C1 segment of cervical spinal cord (tissue), 14 donors: Measurements from ENCODE around the gene CCSER1.
"Not testable (repeated sequence)": the region's sequence is repeated elsewhere in the genome, so short reads cannot be mapped to it uniquely, and the experiment has no call there.

Experiments used
- DNase-seq, 14 donors: peaks; one replicate each; lab custom pipeline; 2025; lab: John Stamatoyannopoulos, UW

The CCSER1 gene

GRCh38 chr4:91268481-91268880 lies 1141.3 kb downstream of the CCSER1 start:
- DNase-seq, result not testable (repeated sequence)

GRCh38 chr4:91268913-91269312 lies 1141.7 kb downstream of the CCSER1 start:
- no peak for DNase-seq

GRCh38 chr4:91279899-91280298 lies 1152.7 kb downstream of the CCSER1 start:
- no peak for DNase-seq

DNA sequence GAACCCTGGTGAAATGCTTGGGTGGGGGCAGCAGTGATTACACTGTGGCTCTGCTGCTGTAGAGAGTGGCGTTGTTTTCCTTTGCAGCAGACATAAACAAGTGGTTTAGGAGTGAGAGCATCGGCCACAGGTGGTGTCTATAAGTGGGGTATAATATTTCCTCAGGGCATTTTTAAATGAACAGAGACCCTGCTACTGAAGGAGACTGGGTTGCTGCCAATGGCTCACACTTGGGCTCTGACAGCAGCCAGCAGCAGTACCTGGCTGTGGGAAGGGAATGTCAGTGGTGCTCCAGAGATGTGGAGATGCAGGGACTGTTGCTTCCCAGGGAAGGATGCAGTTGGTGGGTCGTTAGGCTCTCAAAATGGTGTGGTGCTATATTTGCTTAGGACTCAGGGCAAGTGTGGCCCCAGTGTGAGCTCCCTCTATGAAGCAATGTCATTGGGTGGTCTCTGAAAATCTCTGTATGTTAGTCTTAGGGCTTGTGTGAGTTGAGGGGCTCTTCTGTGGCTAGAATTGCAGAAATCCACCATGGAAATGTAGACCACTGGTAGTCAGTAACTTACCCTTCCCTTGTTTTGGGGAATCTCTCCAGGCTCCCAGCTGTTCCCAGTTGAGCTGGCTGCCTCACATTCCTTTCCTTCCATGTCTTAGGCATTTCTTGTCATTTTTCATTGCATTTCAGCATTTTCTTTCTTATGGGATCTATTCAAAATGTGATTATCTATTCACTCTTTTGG lies 1153.5 kb downstream of the CCSER1 start:
- no peak for DNase-seq

DNA sequence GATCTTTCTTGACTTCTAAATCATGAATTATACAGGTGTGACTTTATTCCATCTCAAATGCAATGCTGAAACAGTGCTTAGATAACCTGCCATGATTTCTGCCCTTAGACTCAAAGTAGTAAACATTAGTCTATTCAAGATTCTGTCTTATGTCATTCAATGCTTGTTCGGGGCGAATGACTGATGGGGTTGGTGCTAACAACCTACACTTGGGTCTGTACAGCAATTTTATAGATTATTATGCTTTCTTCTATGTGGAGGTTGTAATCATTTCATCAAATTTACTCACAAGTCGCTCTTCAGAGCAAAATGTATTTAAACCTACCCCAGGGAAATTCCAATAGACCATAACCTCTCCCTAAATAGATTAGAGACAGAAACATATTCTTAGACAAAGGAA lies 1155.0 kb downstream of the CCSER1 start:
- DNase-seq, result no peak

- DNase-seq, result no peak
These were observed 1156.6 kb downstream of the CCSER1 start for GRCh38 chr4:91283726-91284230.

GRCh38 chr4:91284480-91284879 lies 1157.3 kb downstream of the CCSER1 start:
- no peak for DNase-seq

DNA sequence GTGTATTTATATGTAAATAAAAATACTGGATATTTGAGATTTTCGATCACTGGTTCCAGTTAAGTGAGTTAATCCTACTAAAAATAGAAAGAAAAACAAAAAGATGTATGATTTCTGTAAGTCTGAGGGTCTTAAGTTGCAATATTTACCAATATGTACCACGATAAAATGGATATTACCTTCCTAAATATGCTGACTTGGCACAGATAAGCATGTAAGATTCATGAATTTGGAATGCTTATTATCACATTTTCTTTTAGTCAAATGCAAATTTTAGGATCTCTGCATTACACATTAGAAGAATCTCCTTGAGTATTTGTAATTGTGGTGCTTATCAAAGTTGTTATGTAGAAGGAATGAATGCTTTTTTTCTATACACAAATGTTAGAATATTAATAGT lies 1158.3 kb downstream of the CCSER1 start:
- no peak for DNase-seq

DNA sequence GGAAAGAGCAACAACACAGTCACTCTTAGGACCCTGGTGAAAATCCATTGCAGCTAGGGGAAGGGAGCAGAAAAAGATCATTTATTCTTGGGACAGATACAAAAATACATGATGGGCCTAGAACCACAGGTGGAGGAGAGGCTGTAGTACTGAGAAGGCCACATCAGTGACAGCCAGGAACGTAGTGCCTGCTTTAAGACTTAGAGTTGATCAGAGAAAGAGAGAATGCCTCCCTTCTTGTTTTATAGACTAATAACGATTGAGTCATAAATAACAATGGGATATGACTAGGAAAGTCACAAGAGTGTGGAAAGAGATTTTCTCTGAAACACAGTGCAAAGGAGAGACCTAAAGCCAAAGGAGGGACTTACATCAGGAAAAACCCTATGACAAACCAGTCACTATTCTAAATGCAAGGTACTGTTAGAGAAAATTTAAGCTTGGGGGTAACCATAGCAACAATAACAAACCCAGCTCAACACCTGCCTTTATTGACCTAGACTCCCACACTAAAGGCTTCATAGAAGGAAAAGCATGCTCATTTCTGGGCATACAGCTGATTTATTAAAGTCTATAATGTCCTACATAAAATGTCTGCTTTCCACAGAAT lies 1161.6 kb downstream of the CCSER1 start:
- no peak for DNase-seq

GRCh38 chr4:91298156-91298700 lies 1171.0 kb downstream of the CCSER1 start:
- peak in 1 of 14 donors; percentile 51 for DNase-seq

- no peak for DNase-seq
These were observed 1171.6 kb downstream of the CCSER1 start for GRCh38 chr4:91298824-91299223.

GRCh38 chr4:91302120-91302519 lies 1174.9 kb downstream of the CCSER1 start:
- DNase-seq, result no peak

DNA sequence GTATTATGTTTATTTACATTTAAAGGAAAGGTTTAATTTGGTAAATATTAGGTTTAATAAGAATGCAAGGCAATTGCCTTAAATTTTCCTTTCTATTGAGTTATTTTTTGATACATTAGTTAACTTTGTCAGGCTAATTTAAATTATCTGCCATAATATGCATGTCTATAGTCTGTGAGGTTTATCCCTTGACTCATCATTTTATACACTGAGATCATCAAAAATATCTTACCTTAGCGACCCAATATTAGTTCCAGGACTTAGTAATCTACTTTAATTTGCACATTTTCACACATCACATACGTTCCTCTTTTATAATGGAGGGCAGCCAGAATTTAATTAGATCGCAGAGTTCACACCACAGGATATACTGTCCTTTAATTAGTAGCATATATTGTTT lies 1177.1 kb downstream of the CCSER1 start:
- DNase-seq, result no peak

GRCh38 chr4:91317434-91317833 lies 1190.2 kb downstream of the CCSER1 start:
- DNase-seq, result no peak

GRCh38 chr4:91319556-91320268 lies 1192.5 kb downstream of the CCSER1 start:
- no peak for DNase-seq

DNA sequence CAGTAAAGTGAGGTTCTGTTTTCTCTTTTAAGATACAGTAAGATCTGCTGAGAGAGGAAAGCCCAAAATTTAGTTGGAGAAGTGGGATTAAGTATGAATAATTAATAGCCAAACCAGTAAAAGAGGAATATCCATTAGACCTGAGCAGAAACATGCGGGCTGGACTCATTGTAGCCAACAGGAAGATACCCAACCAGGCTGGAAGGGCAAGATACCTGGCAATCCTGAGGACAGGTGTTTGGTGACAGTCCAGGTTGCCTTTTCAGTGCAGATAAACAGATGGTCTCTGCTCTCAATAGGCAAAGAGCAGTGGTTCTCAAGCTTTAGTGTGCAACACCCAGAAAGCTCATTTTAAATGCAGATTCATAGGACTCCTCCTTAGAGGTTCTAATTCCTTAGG lies 1195.8 kb downstream of the CCSER1 start:
- DNase-seq, result peak in 1 of 14 donors; percentile 32

GRCh38 chr4:91325495-91325894 lies 1198.3 kb downstream of the CCSER1 start:
- DNase-seq, result no peak

- DNase-seq, result not testable (repeated sequence)
These were observed 1199.0 kb downstream of the CCSER1 start for GRCh38 chr4:91326167-91326566.

GRCh38 chr4:91330555-91331137 lies 1203.5 kb downstream of the CCSER1 start:
- no peak for DNase-seq

GRCh38 chr4:91340822-91341221 lies 1213.6 kb downstream of the CCSER1 start:
- DNase-seq, result no peak

DNA sequence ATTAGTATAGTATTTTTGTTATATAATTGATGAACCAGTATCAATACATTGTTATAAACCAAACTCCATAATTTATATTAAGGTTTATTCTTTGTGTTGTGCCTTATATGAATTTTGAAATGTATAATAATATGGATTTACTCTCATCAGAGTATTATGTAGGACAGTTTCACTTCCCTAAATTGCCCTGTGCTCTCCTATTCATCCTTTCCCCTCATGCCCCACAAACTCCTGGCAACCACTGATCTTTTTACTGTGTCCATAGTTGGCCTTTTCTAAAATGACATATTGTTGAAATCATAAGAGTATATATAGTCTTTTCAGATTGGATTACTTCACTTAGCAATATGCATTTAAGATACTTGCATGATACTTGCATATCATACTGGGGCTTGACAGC lies 1218.4 kb downstream of the CCSER1 start:
- no peak for DNase-seq

- DNase-seq, result not testable (repeated sequence)
These were observed 1229.3 kb downstream of the CCSER1 start for GRCh38 chr4:91356496-91356895.
